HG03159 (cell line): ENCODE results near the gene GOLGA6A.
"Not testable (repeated sequence)": the region's sequence is repeated elsewhere in the genome, so short reads cannot be mapped to it uniquely, and the experiment has no call there.

Experiments used
- ATAC-seq: cut with Tn5 transposase; IDR thresholded peaks from one replicate; pipeline ENCODE4 v1.9.1; 2021; ENCODE audit warnings: mild to moderate bottlenecking, moderate library complexity; ENCODE audit not compliant: unreplicated experiment

The GOLGA6A gene

GRCh38 chr15:74082450-74082849, at the start of gene GOLGA6A:
Gene GOLGA6A (minus strand): TSS chr15:74082550. CDS start chr15:74082509, 41 bp downstream.
- not testable (repeated sequence) for ATAC-seq

GRCh38 chr15:74131628-74132413, 49.5 kb upstream of the GOLGA6A start:
- ATAC-seq = no peak

DNA sequence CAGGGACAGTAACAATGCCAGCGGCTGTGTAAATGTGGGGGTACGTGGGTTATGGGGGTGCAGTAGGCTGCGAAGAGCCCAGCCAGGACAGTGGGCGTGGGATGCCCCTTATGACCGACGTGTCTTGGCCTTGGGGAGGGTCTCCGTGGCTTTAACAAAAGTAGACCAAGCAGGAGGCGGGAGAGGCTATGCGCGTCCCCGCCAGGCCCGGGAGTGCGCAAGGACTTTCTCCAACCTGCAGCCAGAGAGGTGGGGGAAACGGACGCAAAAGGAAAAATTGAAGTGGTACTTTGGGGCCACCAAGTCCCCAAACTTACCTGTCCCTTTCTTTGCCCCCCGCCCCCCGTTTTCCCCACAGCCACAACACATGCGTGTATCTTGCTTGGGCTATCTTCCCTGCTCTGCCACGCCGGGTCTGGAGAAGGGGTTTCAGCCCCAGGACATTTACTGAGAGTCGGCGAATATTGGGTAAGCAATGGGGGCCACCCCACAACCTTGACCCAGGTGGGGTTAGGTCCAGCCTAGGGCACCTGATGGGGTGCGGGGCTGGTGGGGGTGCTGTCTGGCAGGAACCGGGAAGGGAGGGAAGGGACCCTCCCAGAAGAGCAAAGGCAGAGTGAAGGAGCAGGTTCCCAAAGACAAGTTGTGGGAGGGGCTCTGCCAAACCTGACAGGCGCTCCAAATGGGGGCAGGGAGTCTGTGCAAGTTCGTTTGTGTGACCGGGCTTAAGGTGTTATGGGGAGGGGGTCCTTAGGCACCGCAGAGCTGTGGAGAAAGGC, 48.7 kb upstream of the GOLGA6A start:
- no peak for ATAC-seq

DNA sequence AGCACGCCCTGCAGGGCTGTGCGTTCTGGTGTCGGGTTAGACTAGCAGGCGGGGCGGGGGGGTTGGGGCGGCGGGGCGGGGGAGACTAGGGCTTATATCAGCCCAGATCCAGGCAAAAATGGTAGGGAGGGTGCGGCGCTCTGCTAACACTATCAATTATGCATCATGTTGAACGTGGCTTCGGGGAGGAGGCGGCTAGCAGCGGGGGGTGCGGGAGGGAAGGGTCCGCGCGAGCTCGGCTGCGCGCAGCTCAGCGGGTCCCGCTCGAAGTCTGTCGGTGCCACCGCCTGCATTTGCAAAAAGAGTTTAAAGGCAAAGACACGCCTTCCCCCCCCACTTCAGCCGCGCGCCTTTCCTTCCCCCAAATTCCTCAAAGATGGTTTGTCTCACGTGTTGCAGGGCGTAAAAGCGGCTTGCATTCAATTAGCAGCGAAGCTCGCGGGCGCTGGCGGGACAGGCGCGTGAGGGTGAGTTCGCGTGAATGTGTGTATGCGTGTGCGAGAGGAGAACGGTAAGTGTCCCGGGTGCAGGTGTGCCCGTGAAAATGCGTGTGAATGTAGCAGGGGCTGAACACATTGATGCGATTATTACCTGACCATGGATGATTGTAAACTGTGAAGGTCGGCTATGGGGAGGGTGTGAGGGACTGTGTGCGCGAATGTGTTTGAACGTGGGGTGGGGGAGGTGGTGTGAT, 48.0 kb upstream of the GOLGA6A start, which contains the start of gene ISLR2:
ISLR2 (plus strand) TSS at position 432 of the 694 bp plus-strand sequence. CDS start 2,169 bp downstream, outside the sequence.
- ATAC-seq = no peak

GRCh38 chr15:74129586-74130154, 47.3 kb upstream of the GOLGA6A start:
- ATAC-seq = no peak

GRCh38 chr15:74128785-74129585, 46.6 kb upstream of the GOLGA6A start:
- ATAC-seq = no peak

- no peak for ATAC-seq
These were observed 45.8 kb upstream of the GOLGA6A start for GRCh38 chr15:74127954-74128784.

- ATAC-seq = no peak
These were observed 45.1 kb upstream of the GOLGA6A start for GRCh38 chr15:74127255-74127953.

DNA sequence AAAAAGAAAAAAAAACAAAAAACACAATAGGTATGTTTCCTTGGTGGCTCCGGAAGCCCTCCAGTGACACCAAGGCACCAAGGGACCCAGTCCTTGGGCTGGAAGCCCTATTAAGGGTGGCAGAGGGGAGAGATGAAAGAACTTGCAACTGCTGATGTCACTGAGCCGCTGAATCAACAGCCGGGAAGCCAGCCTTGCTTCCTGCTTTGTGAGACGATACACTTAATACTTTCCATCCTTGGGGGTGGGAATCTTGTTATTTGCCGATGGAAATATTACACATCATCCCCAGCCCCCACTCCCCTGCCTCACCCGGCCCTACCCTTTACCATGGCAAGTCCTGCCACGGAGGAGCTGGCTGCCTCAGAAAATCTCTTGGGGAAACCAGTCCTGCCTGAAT, 42.4 kb upstream of the GOLGA6A start:
- ATAC-seq = no peak

DNA sequence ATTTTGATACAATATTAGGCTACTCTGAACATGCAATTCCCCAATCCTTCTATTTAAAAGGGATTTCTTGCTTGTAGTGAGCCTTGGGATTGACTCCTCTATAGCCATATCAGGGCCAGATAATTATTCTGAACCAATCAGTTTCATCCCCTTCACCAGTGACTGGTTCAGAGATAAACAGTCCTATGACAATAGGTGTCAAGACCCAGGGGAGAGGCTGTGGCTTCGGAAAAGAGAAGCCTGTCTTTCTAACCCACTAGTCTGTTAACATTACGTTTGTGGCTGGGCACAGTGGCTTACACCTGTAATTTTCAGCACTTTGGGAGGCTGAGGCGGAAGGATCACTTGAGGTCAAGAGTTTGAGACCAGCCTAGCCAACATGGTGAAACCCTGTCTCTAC, 41.8 kb upstream of the GOLGA6A start:
- no peak for ATAC-seq

GRCh38 chr15:74123658-74124057, 41.3 kb upstream of the GOLGA6A start:
- ATAC-seq = no peak

GRCh38 chr15:74123131-74123429, 40.7 kb upstream of the GOLGA6A start:
- no peak for ATAC-seq

GRCh38 chr15:74122403-74123130, 40.2 kb upstream of the GOLGA6A start:
- peak; percentile 46 for ATAC-seq

- ATAC-seq = no peak
These were observed 39.5 kb upstream of the GOLGA6A start for GRCh38 chr15:74121858-74122257.

- ATAC-seq = no peak
These were observed 38.7 kb upstream of the GOLGA6A start for GRCh38 chr15:74121039-74121438.

DNA sequence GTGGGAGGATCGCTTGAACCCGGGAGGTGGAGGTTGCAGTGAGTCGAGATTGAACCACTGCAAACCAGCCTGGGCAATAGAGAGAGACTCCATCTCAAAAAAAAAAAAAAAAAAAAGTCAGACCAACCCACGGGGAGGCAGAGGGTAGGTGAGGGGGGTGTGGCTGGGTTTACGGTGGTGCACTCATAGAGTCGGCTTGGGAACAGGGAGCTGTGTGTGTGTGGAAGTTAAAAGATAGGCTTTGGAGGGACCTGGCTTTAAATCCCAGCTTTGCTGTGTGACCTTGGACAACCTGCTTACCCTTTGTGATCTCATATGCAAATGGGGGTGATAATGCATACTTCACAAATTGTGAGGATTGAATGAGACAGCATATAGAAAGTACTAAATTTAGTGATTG, 38.1 kb upstream of the GOLGA6A start:
- no peak for ATAC-seq

- no peak for ATAC-seq
These were observed 27.4 kb upstream of the GOLGA6A start for GRCh38 chr15:74109713-74110112.

- not testable (repeated sequence) for ATAC-seq
These were observed 26.3 kb upstream of the GOLGA6A start for GRCh38 chr15:74108611-74109010.
